H1 (cell line): ENCODE data around the gene ZBED1. TPM values are rescaled to one million over a fixed set of nuclear protein-coding genes. Genes with fewer than 3 reads are reported as not detected.

ENCODE experiments used
- HDAC2 ChIP-seq, 2 experiments: fragments of 300-600 bp in 1 of 2; sonication (generic) in 1 of 2; IDR thresholded peaks; 2 replicates each; pipeline ENCODE4 v1.6.1; 2011 to 2012; ENCODE audit warnings: low read depth in 2 of 2, low read length in 2 of 2, mild to moderate bottlenecking in 2 of 2, moderate library complexity in 2 of 2, borderline replicate concordance in 1 of 2, inconsistent platforms in 1 of 2
- SIX5 ChIP-seq: IDR thresholded peaks from 2 replicates; pipeline ENCODE4 v1.6.1; 2011; ENCODE audit warnings: mild to moderate bottlenecking, low read depth, low read length
- SUZ12 ChIP-seq: fragments of 200-600 bp; sonication (generic); IDR thresholded peaks from 2 replicates; pipeline ENCODE4 v1.6.1; 2012; ENCODE audit warnings: mild to moderate bottlenecking, inconsistent platforms, low read length, moderate library complexity, mixed read lengths
- TAF1 ChIP-seq: IDR thresholded peaks from 2 replicates; pipeline ENCODE4 v1.6.1; 2011; ENCODE audit warnings: mild to moderate bottlenecking, low read depth, low read length
- TEAD4 ChIP-seq: IDR thresholded peaks from 2 replicates; pipeline ENCODE4 v1.6.1; 2012; ENCODE audit warnings: low read depth, low read length, inconsistent platforms, mixed read lengths
- USF2 ChIP-seq: IDR thresholded peaks from 2 replicates; pipeline ENCODE4 v1.6.1; 2011; ENCODE audit warnings: low read length, improper control_type of control experiment
- polyA plus RNA-seq, 7 experiments: library from polyadenylated mRNA; depleted of rRNA in 3 of 7; stranded (reverse) in 5 of 7; unstranded in 2 of 7; fragments of >200 nt in 5 of 7; fragments of 200-250 nt in 2 of 7; gene quantifications; 1 replicate in 5 of 7; 2 replicates in 1 of 7; 4 replicates in 1 of 7; pipeline versions ENCODE4 v1.2.1 to v1.2.3, GENCODE V29; 2011 to 2013; ENCODE audit warnings: missing spikeins in 2 of 7, mixed read lengths in 2 of 7
- total RNA-seq: library from RNA; stranded (reverse); fragmentation: NEBNext Ultra II Directional; extraction: Animal tissue kit (Norgen Biotek cat#: 25700); gene quantifications from 2 replicates; pipeline ENCODE4 v1.2.1, GENCODE V29; 2021

ZBED1 gene
- total and polyA plus RNA-seq, 2 of the 8 experiments (the other 6 are each of a cell fraction or from before 2014, with no cell fraction given): 28.5 to 45.8 TPM

DNA sequence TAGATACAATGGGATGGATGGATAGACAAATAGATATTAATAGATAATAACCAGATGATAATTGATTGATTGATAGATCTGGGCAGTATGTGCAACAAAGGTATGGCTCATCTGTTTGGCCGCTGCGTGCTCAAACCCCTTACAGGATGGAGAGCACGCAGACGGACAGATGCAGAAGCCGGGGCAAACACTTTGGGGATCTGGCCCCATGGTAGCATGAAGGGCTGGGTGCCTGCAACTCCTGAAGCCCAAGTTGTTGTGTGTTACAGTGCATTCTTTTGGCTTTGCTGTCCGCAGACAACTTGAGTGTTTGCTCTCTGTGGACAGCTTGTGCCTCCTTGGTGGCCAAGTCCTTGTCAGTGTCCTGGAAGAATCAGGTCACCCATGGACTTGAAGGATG, 10.6 kb upstream of the ZBED1 start (continued):
- TF ChIP-seq SIX5: no peak
- TF ChIP-seq TEAD4: no peak
- TF ChIP-seq USF2: no peak
- no peak for TF ChIP-seq HDAC2 (IDR thresholded peaks at IDR 0.05; ENCODE audit: borderline replicate concordance in 1 of 2, low read depth in 2 of 2, low read length in 2 of 2)
- TF ChIP-seq SUZ12: no peak
- TF ChIP-seq TAF1: no peak
